Brain pericyte (primary cell): ENCODE data around the gene CDC42BPG.

Experiments
- DNase-seq: peaks from one replicate; pipeline ENCODE4 v3.0.0-alpha.2; 2012; ENCODE audit warnings: low read depth, low spot score

CDC42BPG gene, protein sequence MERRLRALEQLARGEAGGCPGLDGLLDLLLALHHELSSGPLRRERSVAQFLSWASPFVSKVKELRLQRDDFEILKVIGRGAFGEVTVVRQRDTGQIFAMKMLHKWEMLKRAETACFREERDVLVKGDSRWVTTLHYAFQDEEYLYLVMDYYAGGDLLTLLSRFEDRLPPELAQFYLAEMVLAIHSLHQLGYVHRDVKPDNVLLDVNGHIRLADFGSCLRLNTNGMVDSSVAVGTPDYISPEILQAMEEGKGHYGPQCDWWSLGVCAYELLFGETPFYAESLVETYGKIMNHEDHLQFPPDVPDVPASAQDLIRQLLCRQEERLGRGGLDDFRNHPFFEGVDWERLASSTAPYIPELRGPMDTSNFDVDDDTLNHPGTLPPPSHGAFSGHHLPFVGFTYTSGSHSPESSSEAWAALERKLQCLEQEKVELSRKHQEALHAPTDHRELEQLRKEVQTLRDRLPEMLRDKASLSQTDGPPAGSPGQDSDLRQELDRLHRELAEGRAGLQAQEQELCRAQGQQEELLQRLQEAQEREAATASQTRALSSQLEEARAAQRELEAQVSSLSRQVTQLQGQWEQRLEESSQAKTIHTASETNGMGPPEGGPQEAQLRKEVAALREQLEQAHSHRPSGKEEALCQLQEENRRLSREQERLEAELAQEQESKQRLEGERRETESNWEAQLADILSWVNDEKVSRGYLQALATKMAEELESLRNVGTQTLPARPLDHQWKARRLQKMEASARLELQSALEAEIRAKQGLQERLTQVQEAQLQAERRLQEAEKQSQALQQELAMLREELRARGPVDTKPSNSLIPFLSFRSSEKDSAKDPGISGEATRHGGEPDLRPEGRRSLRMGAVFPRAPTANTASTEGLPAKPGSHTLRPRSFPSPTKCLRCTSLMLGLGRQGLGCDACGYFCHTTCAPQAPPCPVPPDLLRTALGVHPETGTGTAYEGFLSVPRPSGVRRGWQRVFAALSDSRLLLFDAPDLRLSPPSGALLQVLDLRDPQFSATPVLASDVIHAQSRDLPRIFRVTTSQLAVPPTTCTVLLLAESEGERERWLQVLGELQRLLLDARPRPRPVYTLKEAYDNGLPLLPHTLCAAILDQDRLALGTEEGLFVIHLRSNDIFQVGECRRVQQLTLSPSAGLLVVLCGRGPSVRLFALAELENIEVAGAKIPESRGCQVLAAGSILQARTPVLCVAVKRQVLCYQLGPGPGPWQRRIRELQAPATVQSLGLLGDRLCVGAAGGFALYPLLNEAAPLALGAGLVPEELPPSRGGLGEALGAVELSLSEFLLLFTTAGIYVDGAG (N-terminal part only)

DNA sequence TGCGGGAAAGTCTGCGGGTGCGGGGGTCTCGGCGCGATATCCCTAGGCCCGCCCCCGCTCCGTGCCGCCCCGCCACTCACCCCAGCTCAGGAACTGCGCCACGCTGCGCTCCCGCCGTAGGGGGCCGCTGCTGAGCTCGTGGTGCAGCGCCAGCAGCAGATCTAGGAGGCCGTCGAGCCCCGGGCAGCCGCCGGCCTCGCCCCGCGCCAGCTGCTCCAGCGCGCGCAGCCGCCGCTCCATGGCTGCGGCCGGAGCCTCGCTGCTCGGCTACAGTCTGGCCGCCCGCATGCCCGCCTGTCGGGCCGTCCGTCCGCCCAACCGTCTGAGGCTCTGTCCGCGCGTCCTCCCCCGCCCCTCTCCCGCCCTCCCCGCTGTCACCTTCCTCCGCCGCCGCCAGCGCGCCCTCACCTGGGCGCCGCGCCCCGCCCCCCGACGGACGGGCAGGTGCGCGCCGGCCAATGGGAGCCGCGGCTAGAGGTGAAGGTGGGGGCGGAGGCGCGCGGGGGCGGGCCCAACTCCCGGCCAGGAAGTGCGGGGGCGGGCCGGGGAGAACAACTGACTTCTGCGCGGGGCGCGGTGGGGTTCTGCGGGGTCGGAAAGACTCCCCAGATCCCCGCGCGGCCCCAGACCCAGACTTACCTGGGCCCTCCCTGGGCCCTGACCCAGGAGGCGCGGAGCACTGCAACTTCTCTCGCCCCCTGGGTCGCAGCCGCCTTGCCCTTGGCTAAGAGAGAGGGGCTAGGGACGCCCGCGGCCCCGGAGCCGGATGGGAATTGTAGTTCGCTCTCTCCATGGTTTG lies at the start of gene CDC42BPG:
CDC42BPG (minus strand) TSS at position 324 of the 799 bp plus-strand sequence; CDS start at position 240, 84 bp downstream.
- no peak for DNase-seq

DNA sequence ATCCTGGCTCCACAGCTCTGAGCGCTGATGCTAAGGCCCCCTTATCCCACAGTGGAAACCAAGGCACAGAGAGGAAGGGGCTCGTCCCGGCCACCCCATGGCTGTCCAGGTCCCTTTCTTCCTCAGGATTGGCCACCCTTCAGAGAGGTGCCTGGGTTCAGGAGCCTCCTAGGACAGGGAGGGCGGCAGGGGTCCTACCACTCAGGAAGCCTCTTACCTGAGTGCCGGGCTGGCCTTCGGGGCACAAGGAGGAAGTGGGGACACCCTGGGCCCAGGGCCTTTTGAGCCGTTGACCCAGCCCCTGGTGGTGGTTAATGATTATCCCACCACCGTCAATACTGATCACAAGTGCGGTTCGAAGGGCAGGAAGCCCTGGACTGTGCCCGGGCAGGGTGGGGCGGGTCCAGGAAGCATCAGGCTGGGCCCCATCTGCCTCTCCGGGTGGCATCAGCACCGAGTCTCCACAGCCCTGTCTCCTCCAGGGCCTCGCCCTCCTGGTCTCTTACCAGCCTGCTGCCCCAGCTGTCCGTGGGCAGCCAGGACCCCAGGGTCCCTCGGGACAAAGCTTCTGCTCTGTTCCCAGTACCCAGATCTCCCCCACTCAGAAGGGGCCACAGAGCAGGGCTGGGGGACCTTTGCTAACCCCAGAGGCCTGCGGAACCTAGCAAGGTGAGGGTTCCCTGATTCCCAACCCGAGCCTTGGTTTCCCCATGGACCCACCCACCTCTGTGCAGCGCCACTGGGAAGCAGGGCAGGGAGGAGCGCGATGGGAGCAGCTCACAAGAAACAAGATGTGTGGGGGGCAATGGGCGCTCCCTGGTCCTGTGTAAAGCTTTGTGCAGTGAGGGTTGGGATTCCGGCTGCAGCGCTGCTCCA lies 49.0 kb upstream of the CDC42BPG start:
- no peak for DNase-seq

DNA sequence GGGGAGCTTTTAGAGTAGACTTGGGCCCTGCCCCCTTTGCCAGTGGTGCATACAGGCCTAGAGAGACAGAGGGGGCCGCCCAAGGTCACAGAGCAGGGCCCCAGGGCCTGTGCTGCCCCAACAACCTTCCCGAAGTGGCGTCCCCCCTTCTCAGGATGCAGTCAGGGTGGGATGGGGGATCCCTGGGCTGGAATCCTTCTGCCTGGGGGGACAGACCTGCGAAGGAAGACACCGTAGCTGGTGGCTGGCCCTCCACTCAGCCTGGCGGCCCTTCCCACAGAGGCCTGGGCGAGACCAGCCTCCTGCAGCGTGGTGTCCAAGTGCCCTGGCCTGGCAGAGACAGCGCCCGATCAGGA lies 48.4 kb upstream of the CDC42BPG start:
- no peak for DNase-seq

DNA sequence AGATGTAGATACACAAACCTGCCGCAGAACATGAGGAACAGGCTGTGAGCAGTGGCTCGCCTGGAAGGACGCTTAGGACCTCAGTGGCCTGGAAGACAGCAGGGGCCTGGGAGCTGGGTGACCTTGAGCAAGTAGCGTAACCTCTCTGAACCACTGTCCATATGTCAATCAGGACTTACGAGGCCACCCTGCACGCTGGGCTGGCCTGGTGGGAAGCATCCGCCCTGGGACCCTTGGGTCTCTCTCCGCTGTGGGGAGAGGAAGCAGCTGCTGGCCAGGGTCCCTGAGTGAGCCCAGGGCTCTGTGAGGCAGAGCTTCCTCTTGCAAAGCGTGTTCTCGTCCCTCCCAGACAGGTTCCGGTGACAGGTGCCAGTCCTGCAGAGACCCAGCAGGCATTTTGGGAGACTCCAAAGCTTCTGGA lies 48.0 kb upstream of the CDC42BPG start:
- no peak for DNase-seq

DNA sequence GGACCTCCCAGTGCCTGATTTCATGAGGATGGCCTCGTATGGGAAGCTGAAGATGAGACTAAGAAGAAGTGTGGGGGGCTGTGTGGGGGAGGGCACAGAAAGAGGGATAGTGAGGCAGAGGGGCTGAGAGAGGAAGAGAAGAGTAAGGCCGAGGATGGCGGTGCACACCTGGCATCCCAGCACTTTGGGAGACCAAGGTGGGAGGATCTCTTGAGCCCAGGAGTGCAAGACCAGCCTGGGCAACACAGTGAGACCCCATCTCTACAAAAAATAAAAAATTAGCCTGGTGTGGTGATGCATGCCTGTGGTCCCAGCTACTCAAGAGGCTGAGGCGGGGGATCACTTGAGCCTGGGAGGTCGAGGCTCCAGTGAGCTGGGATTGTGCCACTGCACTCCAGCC lies 47.4 kb upstream of the CDC42BPG start:
- DNase-seq, result no peak

DNA sequence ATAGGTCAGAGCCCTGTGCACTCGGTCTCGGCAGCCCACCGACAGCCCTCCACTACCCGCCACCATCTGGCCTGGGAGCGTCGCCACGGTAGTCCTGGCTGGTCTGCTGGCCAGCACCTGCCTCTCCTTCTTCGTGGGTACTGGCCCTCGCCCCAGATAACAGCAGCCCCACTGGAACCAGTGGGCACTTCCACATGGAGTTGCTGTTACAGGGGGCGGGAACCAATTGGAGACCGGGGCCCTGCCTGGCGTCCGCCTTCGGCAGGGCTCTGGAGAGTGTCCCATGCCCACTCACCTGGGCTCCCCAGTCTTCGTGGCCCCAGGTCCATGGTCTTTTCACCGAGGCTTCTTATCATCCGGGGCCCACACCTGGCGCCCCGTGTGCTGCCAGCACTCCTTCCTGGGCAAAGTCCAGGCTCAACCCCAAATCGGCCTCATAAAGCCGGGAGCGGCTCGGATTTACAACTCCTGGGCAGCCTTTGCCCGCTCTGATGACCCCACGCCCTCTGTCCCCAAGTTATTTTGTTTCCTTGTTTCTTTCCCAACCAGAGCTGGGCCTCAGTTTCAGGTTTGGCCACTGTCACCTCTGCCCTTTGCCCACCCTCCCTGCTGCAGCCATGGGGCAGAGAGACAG lies 46.9 kb upstream of the CDC42BPG start:
- DNase-seq, result no peak

DNA sequence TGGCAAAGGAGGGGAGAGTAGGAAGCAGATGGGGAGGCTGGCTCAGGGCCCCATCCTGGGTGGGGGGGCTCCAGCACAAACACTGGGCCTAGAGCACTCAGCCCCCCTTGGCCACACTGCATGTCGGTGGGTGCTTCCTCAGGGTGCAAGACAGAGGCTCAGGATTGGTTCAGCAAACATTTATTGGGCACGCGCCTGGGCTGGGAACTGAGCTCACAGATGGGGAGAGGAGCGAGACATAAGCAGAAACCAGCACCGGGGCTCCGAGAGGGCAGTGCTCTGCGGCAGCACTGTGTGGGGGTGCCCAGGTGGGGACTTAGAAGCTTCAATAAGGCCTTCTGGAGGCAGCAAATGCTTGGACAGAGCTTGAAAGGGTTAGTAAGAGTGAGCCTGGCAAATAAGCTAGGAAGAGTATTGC lies 46.1 kb upstream of the CDC42BPG start:
- DNase-seq, result no peak

DNA sequence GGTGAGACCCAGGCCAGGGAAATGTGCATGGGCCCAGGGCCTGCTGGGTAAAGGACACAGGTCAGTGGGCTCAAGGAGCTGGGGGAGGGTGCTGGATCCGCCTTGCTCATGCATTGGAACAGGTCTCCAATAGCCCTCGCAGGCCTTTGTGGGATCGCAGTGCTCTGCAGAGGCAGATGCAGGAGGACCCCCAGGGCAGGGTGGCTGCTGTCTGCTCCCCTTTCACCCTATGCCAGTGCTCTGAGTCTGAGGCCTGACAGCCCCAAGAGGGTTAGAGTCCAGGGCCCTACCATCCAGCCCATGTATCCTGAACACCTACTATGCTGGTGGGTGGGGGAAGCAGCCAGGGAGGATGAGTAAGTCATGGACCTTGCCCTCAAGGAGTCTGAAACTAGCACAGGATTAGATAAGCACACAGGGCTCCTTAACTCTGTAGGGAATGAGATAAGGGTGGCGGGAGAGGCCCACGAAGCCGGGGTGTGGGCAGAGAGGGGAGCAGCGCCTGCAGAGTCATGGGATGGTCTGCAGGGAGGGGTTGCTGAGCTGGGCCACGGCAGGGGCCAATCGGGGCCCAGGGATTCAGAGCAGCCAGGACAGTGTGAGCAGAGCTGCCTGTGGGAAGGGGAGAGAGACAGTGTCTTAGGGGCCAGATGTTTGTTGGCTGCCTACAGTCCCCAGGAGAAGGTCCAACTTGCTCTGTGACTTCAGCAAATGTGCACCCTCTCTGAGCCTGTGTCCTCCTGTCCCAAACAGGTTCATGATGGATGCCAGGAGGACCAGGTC lies 44.5 kb upstream of the CDC42BPG start:
- DNase-seq, result no peak

DNA sequence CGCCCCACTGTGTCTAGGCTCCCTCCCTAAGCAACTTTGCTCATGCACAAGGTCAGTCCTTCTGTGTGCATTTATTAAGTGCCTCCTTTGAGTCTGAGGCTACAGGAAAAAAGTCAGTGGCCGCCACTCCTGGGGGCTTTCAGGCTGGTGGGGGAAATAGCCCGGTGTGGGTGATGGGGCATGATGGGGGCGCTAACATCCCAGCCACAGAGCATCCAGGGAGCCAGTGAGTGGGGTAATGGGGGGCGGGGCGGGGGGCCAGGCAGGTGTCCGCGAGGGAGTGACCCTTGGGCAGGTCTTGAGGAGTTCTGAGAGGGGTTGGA lies 43.9 kb upstream of the CDC42BPG start:
- DNase-seq, result no peak

DNA sequence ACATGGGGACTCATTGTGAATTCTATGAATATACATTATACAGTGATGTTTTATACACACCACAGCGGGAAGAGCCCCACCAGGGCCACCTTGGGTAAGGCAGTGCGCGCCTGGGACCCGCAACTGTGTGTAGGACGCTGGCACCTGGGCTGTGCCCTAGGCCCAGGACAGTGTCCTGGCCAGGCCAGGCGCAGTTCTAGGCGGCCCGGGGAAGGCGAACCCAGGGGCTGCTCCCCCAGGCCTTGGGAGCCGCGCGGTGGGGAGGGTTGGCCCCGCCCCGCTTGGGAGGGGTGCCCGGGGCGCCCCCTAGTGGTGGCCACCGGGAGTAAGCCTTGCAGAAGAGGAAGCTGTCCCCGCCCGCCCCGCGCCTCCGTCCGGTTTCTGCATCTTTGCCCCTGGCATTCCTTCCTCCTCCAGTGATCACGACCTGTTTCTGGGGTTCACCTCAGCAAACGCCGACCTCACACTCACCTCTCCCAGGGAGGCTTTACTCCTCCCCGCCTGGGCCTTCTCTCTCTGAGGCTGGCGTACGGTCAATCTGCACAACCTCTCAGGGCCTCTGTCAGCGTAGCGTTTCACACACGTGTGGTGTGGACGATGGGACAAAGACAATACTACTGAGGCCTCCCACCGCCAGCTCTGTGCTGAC lies 43.4 kb upstream of the CDC42BPG start:
- no peak for DNase-seq

DNA sequence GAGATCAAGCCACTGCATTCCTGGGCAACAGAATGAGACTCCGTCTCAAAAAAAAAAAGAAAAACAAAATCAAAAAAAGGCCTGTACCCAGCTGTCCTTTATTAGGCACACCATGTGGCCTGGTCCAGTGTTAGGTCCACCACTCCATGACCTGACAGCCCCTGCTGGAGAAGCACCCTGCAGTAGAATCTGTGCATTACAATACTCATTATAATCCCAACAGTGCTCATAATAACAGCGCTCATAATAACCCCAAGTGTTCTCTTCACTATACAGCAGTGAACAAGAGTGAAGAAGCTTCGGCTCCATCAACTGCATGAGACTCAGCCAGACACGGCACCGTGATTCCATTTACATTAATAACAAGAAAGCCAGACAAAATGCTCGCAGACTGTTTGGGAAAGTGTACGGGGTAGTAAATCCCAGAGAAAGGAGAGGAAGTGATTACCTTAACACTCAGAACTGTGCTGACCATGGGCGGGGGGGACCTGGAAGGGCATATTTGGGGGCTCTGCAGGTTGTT lies 42.8 kb upstream of the CDC42BPG start:
- DNase-seq, result no peak

DNA sequence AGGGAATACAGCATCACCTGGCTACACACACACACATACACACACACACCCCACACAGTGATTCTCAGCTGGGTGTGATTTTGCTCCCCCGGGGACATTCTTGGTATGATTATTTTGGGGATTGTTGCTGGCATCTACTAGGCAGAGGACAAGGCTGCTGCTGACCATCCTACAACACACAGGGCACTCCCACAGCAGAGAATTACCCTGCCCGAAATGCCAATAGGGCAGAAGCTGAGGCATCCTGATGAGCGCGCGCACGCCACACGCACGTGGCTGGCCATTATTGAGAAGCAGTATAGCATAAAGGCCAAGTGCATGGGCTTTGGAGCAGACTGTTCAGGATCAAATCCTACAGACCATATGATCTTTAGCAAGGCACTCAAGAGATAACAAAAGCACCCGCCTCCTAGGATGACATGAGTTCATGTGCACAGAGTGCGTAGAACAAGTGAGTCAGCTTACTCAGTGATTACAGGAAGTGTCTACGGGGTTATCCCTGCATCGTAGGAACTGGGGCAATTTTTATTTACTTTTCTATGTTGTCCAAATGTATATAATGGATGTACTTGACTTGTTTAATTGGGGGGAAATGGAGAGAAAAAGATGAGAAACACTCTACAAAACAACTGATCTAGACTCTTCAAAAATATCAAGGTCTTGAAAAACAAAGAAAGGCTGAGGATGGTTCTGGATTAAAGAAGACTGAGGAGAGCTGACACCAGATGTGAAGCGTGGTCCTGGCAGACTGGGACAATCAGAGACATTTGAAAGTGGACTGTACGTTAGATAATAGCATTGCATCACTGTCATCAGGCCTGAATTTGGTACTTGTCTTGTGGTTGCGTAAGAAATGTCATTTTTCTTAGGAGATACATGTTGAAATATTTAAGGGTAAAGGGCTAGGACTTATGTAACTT lies 41.2 kb upstream of the CDC42BPG start:
- DNase-seq, result no peak

DNA sequence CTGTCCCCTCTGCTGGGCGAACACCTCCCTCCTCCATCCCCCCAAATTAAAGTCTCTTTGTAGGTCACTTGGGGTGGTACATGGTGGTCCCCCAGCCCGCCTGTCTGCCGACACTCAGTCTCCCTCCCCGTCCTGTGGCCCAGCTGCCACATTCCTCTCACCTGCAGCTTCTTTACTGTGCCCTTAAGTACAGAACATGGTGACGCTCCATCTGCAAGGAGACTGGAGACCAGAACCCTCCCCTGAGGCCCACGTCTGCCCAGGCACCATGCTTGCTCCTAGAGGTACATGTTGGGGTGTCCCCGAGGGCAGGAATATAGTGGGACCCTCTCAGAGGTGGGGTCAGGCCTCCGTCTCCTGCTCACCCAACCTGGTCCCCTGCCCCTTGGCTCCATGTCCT lies 39.6 kb upstream of the CDC42BPG start:
- DNase-seq, result no peak

DNA sequence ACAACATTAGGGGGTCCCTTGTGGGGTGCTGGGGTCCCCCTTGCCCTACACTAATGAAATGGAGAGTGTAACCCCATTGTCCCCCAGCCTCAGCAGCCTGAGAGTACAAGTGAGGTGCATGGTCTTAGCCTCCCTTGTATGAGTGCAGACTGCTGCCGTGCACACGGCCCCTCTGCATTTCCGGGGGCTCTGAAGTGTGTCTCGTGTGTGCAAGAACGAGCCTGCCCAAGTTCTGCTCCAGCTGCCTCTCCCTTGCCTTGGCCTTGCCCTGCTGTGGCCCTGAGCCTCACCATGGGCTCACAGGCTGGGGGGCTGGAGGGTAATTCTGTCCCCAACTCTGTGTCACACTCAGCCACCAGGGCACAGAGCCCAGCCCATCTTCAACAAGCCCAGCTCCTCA lies 39.1 kb upstream of the CDC42BPG start:
- DNase-seq, result no peak

DNA sequence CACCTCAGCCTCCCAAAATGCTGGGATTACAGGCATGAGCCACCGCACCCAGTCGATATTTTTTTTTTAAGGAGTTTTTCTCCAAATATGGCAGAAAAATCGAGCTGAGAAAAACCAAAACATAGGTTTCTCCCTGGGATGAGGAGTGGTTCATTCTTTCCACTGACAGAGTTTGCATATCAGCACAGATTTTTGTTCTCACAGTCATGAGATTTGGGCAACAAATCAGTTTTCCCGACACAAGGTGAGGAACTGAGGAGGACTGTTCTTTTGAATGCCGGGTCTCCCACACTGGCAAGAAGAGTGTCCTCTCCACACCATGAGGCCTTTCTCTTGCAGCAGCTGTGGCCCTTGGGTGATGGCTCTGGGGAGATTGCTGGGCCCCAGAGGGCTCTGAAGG lies 37.8 kb upstream of the CDC42BPG start:
- no peak for DNase-seq

DNA sequence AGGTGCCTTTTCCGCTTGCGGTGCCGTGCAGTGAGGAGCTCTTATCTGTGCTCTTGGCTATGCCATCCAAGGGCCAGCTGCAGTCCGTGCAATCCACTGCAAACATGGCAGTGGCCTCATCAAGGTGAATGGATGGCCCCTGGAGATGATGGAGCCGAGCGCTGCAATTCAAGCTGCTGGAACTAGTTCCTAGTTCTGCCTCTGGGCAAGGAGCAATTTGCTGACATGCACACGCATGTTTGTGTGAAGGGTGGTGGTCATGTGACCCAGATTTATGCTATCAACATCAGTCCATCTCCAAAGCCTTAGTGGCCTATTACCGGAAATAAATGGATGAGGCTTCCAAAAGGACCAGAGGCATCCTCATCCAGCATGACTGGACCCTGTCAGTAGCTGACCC lies 37.0 kb upstream of the CDC42BPG start:
- no peak for DNase-seq
